GM21576 (cell line): Measurements from ENCODE around the gene TSPAN31.

Experiments
- ATAC-seq: cut with Tn5 transposase; IDR thresholded peaks from one replicate; pipeline ENCODE4 v1.9.1; 2021; ENCODE audit warnings: mild to moderate bottlenecking, moderate library complexity; ENCODE audit not compliant: unreplicated experiment

TSPAN31 gene

DNA sequence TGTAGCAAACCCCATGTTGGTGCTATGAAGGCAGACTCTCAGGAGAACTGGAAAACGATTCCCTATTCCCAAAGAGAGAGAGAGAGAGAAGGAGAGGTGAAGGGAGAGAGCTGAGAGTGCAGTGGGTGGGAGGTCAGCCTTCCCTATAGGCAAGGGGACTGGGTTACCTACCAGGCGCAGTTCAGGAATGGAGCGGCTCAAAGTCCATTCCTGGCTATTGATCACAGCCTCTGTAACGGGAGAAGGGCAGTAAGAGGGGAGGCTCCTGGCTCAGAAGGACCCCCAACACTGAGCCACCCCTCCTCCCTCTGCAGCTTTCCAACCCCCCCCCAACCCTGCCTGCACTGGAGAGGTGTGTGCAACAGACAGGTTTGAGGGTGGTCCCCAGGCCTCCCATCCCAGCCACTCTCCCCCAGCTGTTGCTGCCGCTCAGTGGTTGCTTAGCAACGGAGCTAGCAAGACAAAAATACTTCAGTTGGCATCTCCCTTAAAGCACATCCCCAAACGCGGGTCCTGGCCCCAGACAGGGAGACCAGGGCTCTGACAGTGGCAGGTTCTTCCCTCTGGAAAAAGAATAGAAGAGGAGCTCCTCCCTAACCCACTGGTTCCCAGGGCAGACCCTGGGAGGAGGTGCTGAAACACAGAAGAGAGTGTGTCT, 9.5 kb upstream of the TSPAN31 start:
- no peak for ATAC-seq

DNA sequence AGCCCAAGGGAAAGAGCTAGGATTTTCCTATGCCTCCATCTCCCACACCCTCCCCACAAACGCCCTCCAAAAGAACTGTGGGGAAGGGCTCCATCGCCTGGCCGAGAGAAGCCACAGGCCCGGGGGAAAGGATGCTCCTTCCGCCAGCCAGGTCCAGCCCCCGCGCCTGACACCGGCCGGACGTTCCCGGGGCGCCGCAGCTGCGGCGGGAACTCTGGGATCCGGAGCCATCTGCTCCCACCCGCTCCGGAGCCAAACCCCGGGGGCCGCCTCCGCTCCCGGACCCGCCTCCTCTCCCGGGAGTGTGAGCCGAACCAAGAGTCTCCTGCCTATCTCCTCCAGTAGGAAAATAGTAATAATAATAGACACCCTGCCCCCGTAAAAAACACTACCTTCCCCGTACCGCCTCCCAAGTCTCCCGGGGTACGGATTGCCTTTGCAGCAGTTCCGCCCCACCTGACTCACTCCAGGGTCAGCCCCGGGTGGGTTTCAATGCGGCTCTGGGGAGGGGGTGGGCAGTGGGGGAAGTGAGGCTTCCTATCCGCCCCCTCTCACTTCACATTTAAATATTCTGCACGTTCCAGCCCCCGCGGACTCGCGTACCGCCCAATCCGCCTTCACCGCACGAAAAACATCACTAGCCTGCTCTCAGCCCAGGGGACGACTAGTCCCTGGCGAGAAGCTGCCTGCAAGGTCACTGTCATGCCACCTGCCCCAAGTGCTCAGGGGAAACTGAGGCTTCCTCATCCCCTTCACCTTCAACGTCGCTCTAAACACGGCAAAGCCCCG, 8.7 kb upstream of the TSPAN31 start:
- ATAC-seq = no peak

DNA sequence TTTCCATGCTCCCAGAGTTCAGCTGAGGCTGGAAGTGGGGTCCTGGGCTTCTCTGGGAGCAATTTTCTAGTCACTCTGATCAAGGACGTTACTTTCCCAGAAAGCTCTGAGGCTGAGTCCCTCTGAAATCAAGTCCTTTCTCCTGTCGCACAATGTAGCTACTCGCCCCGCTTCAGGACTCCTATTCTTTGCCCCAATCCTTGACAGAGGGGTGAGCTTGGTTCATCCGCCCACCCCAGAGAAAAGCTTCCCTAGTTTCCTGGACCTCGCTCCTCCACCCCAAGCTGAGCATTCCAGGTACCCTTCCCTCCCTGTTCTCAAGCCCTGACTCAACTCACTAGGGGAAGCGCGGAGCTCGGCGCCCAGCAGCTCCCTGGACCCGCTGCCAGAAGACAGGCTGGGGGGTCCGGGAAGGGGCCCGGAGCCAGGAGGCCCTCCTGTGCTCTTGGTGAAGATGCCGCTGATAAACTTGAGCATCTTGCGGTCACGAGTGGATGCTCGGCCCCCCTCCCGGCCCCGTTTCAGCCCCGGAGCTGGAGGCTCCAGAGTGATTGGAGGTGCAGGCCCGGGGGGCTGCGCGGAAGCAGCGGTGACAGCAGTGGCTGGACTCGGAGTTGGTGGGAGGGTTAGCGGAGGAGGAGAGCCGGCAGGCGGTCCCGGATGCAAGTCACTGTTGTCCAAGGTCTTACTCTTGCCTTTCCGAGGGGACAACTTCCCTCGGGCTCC, 7.9 kb upstream of the TSPAN31 start:
- no peak for ATAC-seq

DNA sequence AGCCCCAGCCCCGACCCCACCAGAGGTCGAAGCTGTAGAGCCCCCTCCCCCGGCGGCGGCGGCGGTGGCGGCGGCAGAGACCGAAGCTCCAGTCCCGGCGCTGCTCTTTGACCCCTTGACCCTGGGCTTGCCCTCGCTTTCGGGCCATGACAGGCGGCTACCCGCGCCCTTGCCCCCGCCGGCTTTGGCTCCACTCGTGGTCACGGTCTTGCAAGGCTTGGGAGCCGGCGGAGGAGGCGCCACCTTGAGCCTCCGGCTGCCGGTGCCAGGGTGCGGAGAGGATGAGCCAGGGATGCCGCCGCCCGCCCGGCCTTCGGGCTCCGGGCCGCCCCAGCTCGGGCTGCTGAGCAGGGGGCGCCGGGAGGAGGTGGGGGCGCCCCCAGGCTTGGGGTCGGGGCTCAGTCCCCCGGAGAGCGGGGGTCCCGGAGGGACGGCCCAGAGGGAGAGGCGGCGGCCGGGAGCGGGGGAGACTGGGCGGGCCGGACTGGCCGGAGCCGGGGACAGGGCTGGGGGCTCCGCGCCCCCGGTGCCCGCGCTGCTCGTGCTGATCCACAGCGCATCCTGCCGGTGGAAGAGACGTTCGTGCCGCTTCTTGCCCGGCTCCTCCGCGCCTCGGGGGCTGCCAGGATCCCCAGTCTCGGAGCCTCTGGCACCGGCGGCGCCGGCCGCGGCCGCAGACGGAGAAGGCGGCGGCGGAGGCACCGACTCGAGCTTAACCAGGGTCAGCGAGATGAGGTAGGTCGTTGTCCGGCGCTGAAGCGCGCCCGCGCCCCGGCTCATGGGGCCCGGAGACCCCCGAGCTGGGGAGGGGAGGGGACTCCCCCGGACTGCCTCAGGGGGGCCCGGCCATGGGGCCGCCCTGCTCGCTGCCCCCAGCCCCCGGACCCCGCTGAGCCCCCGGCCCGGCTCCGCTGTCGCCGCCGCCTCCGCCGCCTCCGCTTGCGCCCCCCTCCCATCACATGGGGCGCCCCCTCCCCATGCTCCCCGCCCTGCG, 7.1 kb upstream of the TSPAN31 start:
- no peak for ATAC-seq

DNA sequence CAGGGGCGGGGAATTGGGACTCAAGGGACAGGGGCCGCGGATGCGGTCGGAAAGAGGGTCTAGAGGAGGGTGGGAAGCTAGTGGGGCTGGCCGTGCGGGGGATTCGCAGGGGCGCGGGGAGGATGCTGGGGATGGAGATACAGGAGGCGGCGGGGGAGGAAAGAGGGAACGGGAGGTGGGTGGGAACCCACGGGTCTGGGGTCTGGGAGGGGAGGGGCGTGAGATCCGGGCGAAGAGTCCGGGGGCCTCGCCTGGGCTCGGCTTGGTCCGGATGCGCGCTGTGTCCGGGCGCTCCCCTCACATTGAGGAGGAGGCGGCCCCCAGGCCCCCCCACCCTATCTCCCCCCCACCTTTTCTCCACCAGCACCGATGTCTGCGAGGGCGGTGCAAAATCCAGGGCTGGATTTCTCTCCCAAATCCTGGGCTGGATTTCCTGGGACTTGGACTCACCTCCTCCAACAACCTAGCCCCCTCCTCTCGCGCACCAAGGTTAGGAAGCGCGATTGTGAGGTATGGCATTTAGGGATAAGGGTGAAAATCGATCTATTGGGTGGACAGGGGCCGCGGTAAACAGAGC, 6.1 kb upstream of the TSPAN31 start, which contains the start of gene AGAP2:
AGAP2 (minus strand) TSS at position 82 of the 577 bp plus-strand sequence. CDS start 496 bp downstream, outside the sequence.
- no peak for ATAC-seq

DNA sequence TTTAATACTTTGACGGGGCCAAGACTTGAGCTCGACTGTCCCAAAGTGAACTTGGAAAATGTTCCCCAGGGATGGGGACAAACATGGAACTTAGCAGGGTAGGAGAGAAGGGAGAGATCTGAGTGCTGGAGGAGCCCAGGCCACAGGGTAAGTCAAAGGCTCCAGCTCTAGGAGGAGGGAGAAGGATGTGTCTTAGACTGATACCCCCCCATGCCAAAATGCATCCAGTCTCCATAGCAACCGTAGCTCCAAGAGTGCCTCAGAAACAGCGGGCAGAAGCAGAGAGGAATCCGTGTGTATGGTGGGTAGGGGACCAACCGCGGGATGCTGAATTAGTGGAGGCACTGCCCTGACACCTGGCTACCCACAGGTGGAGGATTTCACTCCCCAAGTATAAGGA, 5.5 kb upstream of the TSPAN31 start:
- no peak for ATAC-seq

DNA sequence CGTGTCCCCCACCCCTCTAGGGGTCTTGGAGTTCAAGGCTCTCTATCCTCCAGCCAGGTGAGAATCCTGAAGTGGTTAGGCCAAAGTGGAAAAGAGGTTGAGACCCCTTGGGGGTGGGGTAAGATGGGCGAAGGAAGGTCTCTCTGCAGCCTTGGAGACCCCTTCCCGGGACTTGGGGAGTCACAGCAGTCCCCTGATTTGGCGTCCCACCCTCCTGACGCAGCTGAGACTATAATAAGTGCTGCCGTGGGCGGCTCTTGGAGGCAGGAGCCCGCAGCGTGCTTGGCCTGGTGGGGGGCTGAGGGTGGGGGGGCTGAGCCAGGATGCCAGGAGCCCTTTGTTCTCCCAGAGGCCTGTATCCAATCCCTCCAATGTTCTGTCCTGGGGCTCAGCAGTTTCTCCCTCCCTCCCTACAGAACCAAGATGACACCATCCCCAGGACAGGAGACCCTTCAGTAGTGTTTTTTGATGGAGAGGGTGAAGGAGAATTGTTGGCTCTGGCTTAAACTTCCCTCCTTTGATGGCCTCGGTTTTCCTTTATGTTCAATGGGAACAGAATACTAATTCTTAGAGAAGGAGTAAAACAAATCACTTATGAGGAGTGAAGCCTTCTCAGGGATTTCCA, 4.8 kb upstream of the TSPAN31 start:
- no peak for ATAC-seq

GRCh38 chr12:57740656-57741412, 4.0 kb upstream of the TSPAN31 start:
- peak; percentile 39 for ATAC-seq

DNA sequence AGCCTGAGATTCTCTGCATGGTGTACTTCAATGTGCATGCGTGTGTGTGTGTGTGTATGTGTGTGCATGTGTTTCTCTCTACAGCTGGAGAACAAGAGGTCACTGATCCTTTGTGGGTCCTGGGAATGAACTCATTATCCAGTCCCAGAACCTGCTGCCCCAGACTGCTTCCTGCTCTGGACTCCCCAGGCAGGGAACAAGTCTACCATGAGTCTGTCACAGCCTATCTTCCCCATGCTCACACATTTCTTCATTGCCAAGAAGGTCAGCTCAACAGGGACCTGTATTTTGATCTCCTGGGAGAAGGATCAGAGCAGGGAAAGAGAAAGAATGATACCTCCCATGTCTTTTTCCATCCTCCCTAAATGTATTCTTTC, 3.4 kb upstream of the TSPAN31 start:
- no peak for ATAC-seq

GRCh38 chr12:57741844-57742738, 2.7 kb upstream of the TSPAN31 start:
- ATAC-seq = peak; percentile 60

- no peak for ATAC-seq
Observed at GRCh38 chr12:57743769-57744168, 1.1 kb upstream of the TSPAN31 start.

DNA sequence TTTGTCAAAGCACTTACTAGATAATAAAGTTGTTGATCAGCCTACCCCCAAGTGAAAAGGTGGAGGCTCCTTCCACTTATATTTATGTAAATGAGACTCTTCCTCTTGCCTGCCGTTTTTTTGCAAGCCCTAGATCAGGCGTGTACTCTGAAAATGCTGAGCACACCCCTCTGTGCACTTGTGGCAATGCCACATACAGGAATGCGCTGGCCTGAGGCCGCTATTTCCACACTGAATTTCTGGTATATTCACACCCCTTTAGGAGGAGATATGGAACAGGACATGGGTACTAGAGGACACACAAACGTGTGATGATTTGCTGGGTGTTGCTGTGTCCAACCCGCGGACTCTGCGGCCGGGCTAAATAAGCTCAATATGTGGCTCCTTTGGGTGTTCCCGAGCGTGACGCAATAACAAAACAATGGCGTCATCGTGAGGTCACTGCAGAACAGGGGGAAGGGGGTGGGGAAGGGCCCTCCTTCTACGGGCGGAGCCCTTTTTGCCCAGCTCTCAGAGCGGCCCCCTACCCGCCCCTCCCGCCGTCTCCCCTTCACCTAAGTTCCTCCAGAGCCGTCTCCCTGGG, 554 bp upstream of the TSPAN31 start:
- ATAC-seq = peak; percentile 25

DNA sequence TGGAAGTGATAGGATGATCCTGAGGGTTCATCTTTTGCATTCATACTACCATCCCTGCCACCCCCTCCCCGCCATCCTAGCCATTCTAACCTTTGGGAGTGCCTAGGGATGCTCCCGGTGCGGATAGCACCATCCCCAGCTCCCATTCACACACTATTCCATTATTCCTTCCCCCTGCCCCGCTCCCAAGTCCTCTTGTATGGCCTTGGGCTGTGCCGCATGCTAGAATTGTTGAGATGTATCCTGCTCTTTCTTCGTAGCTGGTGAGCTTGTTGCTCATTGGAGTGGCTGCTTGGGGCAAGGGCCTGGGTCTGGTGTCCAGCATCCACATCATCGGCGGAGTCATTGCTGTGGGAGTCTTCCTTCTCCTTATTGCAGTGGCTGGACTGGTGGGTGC, 644 bp downstream of the TSPAN31 start:
- ATAC-seq = no peak

DNA sequence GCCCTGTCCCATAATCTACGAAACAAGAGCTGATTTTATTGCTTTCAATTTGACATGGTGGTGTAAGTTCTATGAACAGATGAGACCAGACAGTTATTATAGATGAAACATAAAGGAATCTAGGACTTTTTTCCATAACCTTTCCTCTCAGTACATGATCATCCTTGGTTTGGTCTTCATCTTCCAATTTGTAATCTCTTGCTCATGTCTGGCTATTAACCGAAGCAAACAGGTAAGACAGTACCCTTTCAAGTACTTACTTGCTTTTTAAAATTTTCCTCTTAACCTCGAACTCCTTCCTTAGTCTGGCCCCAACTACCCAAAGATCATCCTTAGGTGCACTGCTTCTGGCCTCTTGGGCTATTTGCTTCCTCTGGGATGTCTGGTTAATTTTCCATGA, 1.2 kb downstream of the TSPAN31 start:
- no peak for ATAC-seq

GRCh38 chr12:57749061-57749460, 4.2 kb downstream of the TSPAN31 start:
- ATAC-seq = no peak

GRCh38 chr12:57750561-57751431, 6.0 kb downstream of the TSPAN31 start:
- no peak for ATAC-seq

DNA sequence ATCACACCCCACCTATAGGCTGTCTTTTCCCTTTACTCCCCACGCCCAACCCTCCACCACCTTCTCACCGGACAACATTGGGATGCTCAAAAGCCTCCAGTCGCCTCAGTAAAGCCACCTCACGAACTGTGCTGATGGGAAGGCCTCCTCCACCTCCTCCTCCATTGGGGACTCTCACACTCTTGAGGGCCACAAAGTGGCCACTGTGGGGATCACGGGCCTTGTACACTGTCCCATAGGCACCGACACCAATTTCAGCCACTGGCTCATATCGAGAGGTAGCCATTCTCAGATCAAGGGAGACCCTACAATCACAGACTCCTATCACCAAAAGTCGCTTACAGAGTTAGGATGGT, 6.6 kb downstream of the TSPAN31 start:
- no peak for ATAC-seq
